GM18505 (cell line): ENCODE data around the gene NPM3.

Source experiments
- ATAC-seq: cut with Tn5 transposase; IDR thresholded peaks from one replicate; pipeline ENCODE4 v1.9.1; 2021; ENCODE audit not compliant: unreplicated experiment
- POLR2A ChIP-seq: IDR thresholded peaks from 4 replicates; pipeline ENCODE4 v1.6.1; 2011; ENCODE audit warnings: borderline replicate concordance; ENCODE audit not compliant: insufficient read depth, insufficient read length; ENCODE audit errors: extremely low read depth

NPM3 gene

GRCh38 chr10:101772895-101773761, 10.1 kb downstream of the NPM3 start:
- no peak for ATAC-seq
- TF ChIP-seq POLR2A: no peak

GRCh38 chr10:101772017-101772894, 11.0 kb downstream of the NPM3 start:
- no peak for TF ChIP-seq POLR2A
- ATAC-seq: no peak

- ATAC-seq: no peak
- no peak for TF ChIP-seq POLR2A
Measured at GRCh38 chr10:101771380-101771779, 11.9 kb downstream of the NPM3 start.

GRCh38 chr10:101770331-101771215, 12.7 kb downstream of the NPM3 start:
- no peak for TF ChIP-seq POLR2A
- ATAC-seq: no peak

- ATAC-seq: no peak
- no peak for TF ChIP-seq POLR2A
Measured at GRCh38 chr10:101769541-101770180, 13.6 kb downstream of the NPM3 start.

GRCh38 chr10:101768791-101769170, 14.5 kb downstream of the NPM3 start:
- TF ChIP-seq POLR2A: no peak
- no peak for ATAC-seq

GRCh38 chr10:101767966-101768790, 15.1 kb downstream of the NPM3 start:
- TF ChIP-seq POLR2A: no peak
- ATAC-seq: no peak

GRCh38 chr10:101767600-101767945, 15.7 kb downstream of the NPM3 start:
- TF ChIP-seq POLR2A: no peak

GRCh38 chr10:101766753-101767599, 16.3 kb downstream of the NPM3 start:
- TF ChIP-seq POLR2A: no peak
- no peak for ATAC-seq

More at GRCh38 chr10:101767600-101767945, 15.7 kb downstream of the NPM3 start:
- no peak for ATAC-seq

- no peak for TF ChIP-seq POLR2A
- no peak for ATAC-seq
Measured at GRCh38 chr10:101766306-101766705, 16.9 kb downstream of the NPM3 start.
